PC-9 (cell line): ENCODE results near the gene SNX32.

Experiments used
- CTCF ChIP-seq: fragments of 200-600 bp; sonication (generic); conservative IDR thresholded peaks from 2 replicates; pipeline ENCODE4 v1.6.1; 2017; ENCODE audit warnings: mixed run types, antibody characterized with exemption, mild to moderate bottlenecking, moderate library complexity
- EZH2 ChIP-seq: fragments of 200-600 bp; sonication (generic); IDR thresholded peaks from 2 replicates; pipeline ENCODE4 v1.8.0; 2017; ENCODE audit warnings: antibody characterized with exemption, low read depth

GRCh38 chr11:65869643-65870306, 36.0 kb downstream of the SNX32 start:
- TF ChIP-seq CTCF (no peak), EZH2 (no peak)
